Loucy (cell line): ENCODE measurements around the gene PGLYRP3.

Source experiments
- H2AFZ ChIP-seq: fragments of 200-600 bp; sonication (generic); 2 replicates; pipeline ENCODE4 v1.6.0; 2016; ENCODE audit warnings: antibody characterized with exemption, mild to moderate bottlenecking, low read length, moderate library complexity
- H3F3A ChIP-seq: fragments of 200-600 bp; 2 replicates; pipeline ENCODE4 v1.6.0; 2016; ENCODE audit warnings: antibody characterized with exemption, low read depth, mild to moderate bottlenecking
- H3K27me3 ChIP-seq: fragments of 200-600 bp; sonication (generic); 2 replicates; pipeline ENCODE4 v1.6.1; 2014; ENCODE audit warnings: low read length, mild to moderate bottlenecking; ENCODE audit not compliant: insufficient read depth, poor library complexity, severe bottlenecking
- H3K36me3 ChIP-seq: fragments of 200-600 bp; sonication (generic); 2 replicates; pipeline ENCODE4 v1.6.1; 2016; ENCODE audit warnings: low read length; ENCODE audit not compliant: insufficient read depth
- H3K4me1 ChIP-seq: fragments of 200-600 bp; sonication (generic); 2 replicates; pipeline ENCODE4 v1.5.1; 2014; ENCODE audit warnings: low read length, mild to moderate bottlenecking; ENCODE audit not compliant: insufficient read depth, poor library complexity, severe bottlenecking
- H3K4me2 ChIP-seq: fragments of 200-600 bp; sonication (generic); 2 replicates; pipeline ENCODE4 v1.6.0; 2014; ENCODE audit warnings: antibody characterized with exemption, low read length, low read depth, mild to moderate bottlenecking; ENCODE audit not compliant: poor library complexity, severe bottlenecking
- H3K4me3 ChIP-seq: fragments of 200-600 bp; sonication (generic); 2 replicates; pipeline ENCODE4 v1.5.1; 2014; ENCODE audit warnings: low read length, mild to moderate bottlenecking, mixed read lengths; ENCODE audit not compliant: poor library complexity, severe bottlenecking
- H3K79me2 ChIP-seq: fragments of 200-600 bp; sonication (generic); 2 replicates; pipeline ENCODE4 v1.6.1; 2014; ENCODE audit warnings: low read length; ENCODE audit not compliant: insufficient read depth
- H3K9ac ChIP-seq: fragments of 200-600 bp; sonication (generic); 2 replicates; pipeline ENCODE4 v1.6.0; 2014; ENCODE audit warnings: mild to moderate bottlenecking, low read depth, low read length, moderate library complexity; ENCODE audit not compliant: poor library complexity, severe bottlenecking
- H3K9me2 ChIP-seq: fragments of 200-600 bp; sonication (generic); replicated peaks from 2 replicates; pipeline ENCODE4 v1.6.1; 2016; ENCODE audit warnings: low read depth, low read length, mixed read lengths
- H3K9me3 ChIP-seq: fragments of 200-600 bp; sonication (generic); 2 replicates; pipeline ENCODE4 v1.6.1; 2014; ENCODE audit warnings: mild to moderate bottlenecking, antibody characterized with exemption, low read length, low read depth; ENCODE audit not compliant: insufficient read depth
- H4K20me1 ChIP-seq: fragments of 200-600 bp; sonication (generic); 2 replicates; pipeline ENCODE4 v1.6.0; 2014; ENCODE audit warnings: antibody characterized with exemption, low read length, mild to moderate bottlenecking; ENCODE audit not compliant: insufficient read depth, poor library complexity, severe bottlenecking
- EZH2phosphoT487 ChIP-seq: fragments of 200-600 bp; IDR thresholded peaks from 2 replicates; pipeline ENCODE4 v1.6.1; 2018; ENCODE audit warnings: antibody characterized with exemption, mild to moderate bottlenecking, moderate library complexity, borderline replicate concordance
- TF ChIP-seq, protein P1 (sequence below): fragments of 200-600 bp; sonication (generic); conservative IDR thresholded peaks from 2 replicates; pipeline ENCODE4 v1.5.1; 2014; ENCODE audit warnings: mild to moderate bottlenecking, antibody characterized with exemption, low read length

The PGLYRP3 gene

DNA sequence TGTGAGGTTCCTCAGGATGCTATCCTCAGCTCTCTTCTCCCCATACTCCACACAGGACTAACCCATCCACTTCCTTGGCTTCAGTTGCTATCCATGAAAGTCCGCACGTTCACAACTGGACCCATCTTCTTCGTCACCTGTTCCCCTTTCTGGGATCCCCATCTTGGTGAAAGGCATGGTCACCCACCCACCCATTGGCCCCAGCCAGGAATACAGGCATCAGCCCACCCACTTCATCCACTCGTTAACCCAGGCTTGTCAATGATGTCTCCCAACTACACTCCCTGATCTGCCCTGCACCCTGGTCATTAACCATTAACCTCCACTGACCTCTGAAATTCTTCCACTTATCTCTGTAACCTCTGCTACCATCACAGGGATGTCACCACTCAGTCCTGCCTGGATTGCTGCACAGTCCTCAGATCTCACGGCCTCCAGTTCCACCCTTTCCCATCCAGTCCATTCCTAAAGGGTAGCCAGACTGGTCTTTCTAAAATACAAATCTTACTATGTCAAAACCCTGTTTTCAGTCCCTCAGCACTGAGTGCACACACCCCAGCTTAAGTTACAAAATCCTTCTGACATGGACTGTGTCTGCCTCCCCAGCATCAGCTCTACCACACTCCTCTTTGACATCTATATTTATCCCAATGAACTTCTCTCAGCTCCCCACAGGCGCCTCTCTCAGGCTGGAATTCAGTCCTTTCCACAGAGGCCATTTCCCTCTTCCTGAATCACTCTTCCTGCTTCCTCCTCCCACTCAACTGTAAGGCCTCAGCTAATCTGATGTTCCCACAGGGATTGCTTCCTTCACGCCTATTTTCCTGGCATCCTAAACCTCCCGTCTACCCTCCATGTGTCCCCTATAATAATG is 25.5 kb upstream of the PGLYRP3 start:
- H3K4me2 ChIP-seq, result no peak overlapping the region
- no peak overlapping the region for H3K9ac ChIP-seq
- no peaks in the 10 kb centered on the region for H3K9me2 ChIP-seq
- no peaks in the 10 kb centered on the region for H3F3A ChIP-seq
- no peak overlapping the region for H2AFZ ChIP-seq
- no peaks in the 10 kb centered on the region for H3K36me3 ChIP-seq
- H4K20me1 ChIP-seq, result no peaks in the 10 kb centered on the region
- H3K4me3 ChIP-seq, result no peak overlapping the region
- H3K9me3 ChIP-seq, result no peaks in the 10 kb centered on the region
- H3K79me2 ChIP-seq, result no peaks in the 10 kb centered on the region
- no peak for TF ChIP-seq EZH2phosphoT487
- TF ChIP-seq, protein P1, sequence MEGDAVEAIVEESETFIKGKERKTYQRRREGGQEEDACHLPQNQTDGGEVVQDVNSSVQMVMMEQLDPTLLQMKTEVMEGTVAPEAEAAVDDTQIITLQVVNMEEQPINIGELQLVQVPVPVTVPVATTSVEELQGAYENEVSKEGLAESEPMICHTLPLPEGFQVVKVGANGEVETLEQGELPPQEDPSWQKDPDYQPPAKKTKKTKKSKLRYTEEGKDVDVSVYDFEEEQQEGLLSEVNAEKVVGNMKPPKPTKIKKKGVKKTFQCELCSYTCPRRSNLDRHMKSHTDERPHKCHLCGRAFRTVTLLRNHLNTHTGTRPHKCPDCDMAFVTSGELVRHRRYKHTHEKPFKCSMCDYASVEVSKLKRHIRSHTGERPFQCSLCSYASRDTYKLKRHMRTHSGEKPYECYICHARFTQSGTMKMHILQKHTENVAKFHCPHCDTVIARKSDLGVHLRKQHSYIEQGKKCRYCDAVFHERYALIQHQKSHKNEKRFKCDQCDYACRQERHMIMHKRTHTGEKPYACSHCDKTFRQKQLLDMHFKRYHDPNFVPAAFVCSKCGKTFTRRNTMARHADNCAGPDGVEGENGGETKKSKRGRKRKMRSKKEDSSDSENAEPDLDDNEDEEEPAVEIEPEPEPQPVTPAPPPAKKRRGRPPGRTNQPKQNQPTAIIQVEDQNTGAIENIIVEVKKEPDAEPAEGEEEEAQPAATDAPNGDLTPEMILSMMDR, result no peak
- H3K27me3 ChIP-seq, result no peaks in the 10 kb centered on the region
- peaks cover 38% of the 10 kb centered on the region for H3K4me1 ChIP-seq

DNA sequence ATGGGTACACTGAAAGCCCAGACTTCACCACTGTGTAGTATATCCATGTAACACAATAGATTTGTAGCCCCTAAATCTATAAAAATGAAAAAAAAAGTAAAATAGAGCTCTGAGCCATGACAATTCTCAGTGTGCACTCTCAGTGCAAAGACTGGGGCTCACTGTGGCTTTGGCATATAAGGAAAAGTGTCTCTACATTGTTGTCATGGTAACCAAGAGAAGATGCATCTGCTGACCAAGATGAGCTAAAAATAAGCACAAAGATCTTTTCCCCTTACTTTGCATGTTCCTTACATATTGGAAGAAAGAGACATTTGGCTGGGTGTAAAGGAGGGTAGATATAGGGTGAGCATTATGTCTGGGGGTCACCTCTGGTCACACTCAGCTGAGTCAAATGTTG is 23.9 kb upstream of the PGLYRP3 start:
- Histone ChIP-seq H2AFZ (no peak overlapping the region), H4K20me1 (no peaks in the 10 kb centered on the region), H3K4me2 (no peak overlapping the region), H3F3A (no peaks in the 10 kb centered on the region), H3K9me3 (peaks cover 8% of the 10 kb centered on the region), H3K9me2 (no peaks in the 10 kb centered on the region), H3K79me2 (no peaks in the 10 kb centered on the region), H3K4me3 (no peak overlapping the region), H3K9ac (no peak overlapping the region), H3K36me3 (no peaks in the 10 kb centered on the region), H3K4me1 (peaks cover 23% of the 10 kb centered on the region), H3K27me3 (no peaks in the 10 kb centered on the region)
- TF ChIP-seq, protein P1, result no peak
- TF ChIP-seq EZH2phosphoT487, result no peak

DNA sequence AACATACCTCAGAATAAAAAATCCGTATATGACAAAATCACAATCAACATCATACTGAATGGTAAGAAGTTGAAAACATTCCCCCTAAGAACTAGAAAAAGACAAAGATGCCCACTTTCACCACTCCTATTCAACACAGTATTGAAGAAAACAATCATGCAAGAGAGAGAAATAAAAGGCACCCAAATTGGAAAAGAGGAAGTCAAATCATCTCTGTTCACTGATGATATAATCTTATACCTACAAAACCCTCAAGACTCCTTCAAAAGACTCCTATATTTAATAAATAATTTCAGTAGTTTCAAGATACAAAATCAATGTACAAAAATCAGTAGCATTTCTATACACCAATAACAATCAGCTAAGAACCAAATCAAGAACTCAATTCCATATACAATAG is 21.1 kb upstream of the PGLYRP3 start:
- H3K79me2 ChIP-seq, result no peaks in the 10 kb centered on the region
- H2AFZ ChIP-seq, result no peak overlapping the region
- H3K36me3 ChIP-seq, result no peaks in the 10 kb centered on the region
- H3K9me3 ChIP-seq, result peaks cover 8% of the 10 kb centered on the region
- H3K9me2 ChIP-seq, result no peaks in the 10 kb centered on the region
- H3K4me1 ChIP-seq, result peaks cover under 1% of the 10 kb centered on the region
- no peak overlapping the region for H3K9ac ChIP-seq
- H3F3A ChIP-seq, result no peaks in the 10 kb centered on the region
- H3K27me3 ChIP-seq, result no peaks in the 10 kb centered on the region
- no peak overlapping the region for H3K4me3 ChIP-seq
- no peak overlapping the region for H3K4me2 ChIP-seq
- no peaks in the 10 kb centered on the region for H4K20me1 ChIP-seq
- TF ChIP-seq, protein P1, result no peak
- TF ChIP-seq EZH2phosphoT487, result no peak
